Measurements from ENCODE around the gene TIMM44. TPM values are rescaled to one million over a fixed set of nuclear protein-coding genes. Genes with fewer than 3 reads are reported as not detected.

The TIMM44 gene
- total and polyA plus RNA-seq, 2 experiments from 2014 or later, result 52.0 to 92.4 TPM

DNA sequence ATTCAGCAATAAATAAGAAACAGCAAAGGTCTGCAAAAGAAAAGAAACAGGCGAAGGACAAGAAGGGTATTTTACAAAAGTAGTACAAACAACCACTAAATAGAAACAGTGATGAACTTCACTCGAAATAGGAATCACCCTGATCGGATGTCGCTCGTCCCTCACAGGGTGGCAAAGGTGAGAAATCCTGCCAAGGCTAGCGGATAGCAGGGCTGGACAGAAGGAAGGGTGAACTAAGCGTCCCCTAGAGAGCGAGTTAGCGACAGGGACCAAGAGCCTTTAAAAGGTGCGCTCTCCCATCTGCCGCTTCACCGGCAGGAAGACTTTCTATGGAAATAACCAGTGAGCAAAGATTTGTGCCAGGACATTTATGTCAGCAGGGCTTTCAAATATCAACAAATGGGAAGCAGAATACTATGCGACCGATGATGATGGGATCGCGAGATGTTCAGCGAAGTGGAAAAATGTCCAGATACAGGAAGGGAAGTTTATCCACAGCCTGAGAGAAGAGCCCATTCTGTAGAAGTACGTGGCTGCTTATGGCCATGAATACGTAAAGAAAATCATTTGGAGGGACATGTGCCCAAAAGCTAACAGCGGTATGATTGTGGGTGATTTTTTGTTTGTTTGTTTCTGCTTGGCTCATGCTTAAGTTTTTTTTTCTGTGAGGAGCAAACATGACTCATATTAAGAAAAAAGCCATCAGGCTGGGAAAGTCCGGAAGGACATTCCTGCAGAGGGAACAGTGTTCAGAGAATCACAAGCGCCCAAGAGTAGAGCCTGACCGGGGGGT lies 43.1 kb upstream of the TIMM44 start:
- no peak overlapping the region for H3K27ac ChIP-seq
- peak in 1 of 2 donors; percentile 49 for DNase-seq (ENCODE audit: low read depth in 1 of 2, low spot score in 1 of 2)
- H3K36me3 ChIP-seq, result peaks cover 52% of the 10 kb centered on the region
- no peaks in the 10 kb centered on the region for H3K27me3 ChIP-seq
- H3K4me1 ChIP-seq (ENCODE audit: low read depth), result peaks cover 3% of the 10 kb centered on the region
- H3K4me3 ChIP-seq, result no peak overlapping the region
- no peak for TF ChIP-seq CTCF (IDR thresholded peaks at IDR 0.05; ENCODE audit: low read depth, low read length)
- no peaks in the 10 kb centered on the region for H3K9me3 ChIP-seq (ENCODE audit: low read depth)

GRCh38 chr19:7985481-7985911 lies 42.0 kb upstream of the TIMM44 start:
- no peak overlapping the region for H3K4me3 ChIP-seq
- H3K27me3 ChIP-seq, result no peaks in the 10 kb centered on the region
- H3K36me3 ChIP-seq, result peaks cover 49% of the 10 kb centered on the region
- H3K9me3 ChIP-seq (ENCODE audit: low read depth), result no peaks in the 10 kb centered on the region
- DNase-seq (ENCODE audit: low read depth in 1 of 2, low spot score in 1 of 2), result no peak
- H3K4me1 ChIP-seq (ENCODE audit: low read depth), result peaks cover 3% of the 10 kb centered on the region
- TF ChIP-seq CTCF (IDR thresholded peaks at IDR 0.05; ENCODE audit: low read depth, low read length), result no peak
- no peak overlapping the region for H3K27ac ChIP-seq

DNA sequence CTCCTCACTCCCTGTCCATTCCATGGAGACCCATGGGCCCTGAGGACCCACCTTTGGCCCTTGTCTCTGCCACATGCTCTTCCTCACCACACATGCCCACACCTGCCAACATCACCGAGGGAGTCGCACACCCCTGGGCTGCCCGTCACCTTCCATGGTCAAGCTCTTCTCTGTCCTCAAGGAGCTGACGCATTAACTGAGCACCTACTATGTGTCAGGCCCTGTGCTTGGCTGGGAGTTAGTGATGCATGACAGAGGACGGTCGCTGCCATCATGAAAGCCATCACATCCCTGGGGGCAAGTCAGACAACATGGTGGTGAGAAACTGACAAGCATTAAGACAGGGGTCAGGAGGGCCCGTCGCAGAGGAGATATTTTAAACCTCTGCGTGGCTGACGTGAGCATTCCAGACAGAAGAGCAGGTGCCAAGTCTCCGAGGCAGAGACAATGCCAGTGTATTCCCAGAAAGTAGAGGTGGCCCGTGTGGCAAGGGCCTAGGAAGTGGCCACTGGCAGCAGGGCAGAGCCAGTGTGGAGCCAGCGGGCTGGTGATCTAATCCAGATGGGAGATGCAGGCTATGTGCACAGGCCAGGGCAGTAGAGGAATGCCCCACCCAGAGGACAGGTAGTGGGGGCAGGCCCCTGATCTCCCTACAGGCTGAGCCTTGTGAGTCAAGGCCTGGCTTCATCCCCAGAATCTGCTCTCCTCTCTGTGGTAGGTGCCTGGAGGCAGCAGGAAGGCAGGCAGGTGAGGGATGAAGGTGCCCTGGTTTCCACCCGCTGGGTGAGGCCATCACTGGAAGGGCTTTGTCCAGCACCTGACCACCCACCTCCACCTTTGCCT lies 40.8 kb upstream of the TIMM44 start:
- no peak for TF ChIP-seq CTCF (IDR thresholded peaks at IDR 0.05; ENCODE audit: low read depth, low read length)
- DNase-seq (ENCODE audit: low read depth in 1 of 2, low spot score in 1 of 2), result no peak
- Histone ChIP-seq H3K4me3 (no peak overlapping the region), H3K27me3 (no peaks in the 10 kb centered on the region), H3K4me1 (ENCODE audit: low read depth) (peaks cover 2% of the 10 kb centered on the region), H3K9me3 (ENCODE audit: low read depth) (no peaks in the 10 kb centered on the region), H3K27ac (no peak overlapping the region), H3K36me3 (peaks cover 50% of the 10 kb centered on the region)

DNA sequence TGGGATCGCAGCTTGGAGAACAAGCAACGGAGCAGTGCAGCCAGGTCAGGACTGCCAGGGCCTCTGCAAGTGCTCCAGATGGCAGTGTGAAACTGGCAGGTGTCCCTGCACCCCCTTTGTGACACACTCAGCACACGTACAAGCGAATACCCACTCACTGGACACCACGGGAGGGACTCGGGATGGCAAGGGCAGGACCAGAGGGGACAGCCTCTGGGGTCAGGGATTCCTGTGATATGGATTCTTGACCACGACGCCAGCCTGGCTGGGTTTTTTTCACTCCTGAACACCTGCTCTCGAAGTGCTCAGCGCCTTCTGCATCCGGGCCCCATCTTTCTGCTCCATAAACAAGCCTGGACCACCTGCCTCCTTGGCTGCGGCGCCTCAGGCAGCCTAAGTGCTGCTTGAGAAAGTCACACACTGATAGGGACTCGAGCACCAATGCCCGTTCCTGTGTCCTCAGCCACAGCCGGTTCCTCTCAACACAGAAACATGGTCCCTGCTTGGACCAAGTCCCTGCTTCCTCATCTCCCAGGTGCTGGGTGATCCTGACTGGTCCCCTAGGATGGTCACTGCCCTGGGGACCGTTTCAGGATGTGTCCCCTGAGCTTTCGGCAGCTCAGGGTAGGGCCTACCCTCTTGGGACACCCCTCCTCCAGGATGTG lies 40.0 kb upstream of the TIMM44 start:
- Histone ChIP-seq H3K9me3 (ENCODE audit: low read depth) (no peaks in the 10 kb centered on the region), H3K4me1 (ENCODE audit: low read depth) (no peaks in the 10 kb centered on the region), H3K36me3 (peaks cover 50% of the 10 kb centered on the region), H3K4me3 (no peak overlapping the region), H3K27ac (no peak overlapping the region), H3K27me3 (no peaks in the 10 kb centered on the region)
- DNase-seq (ENCODE audit: low read depth in 1 of 2, low spot score in 1 of 2), result no peak
- TF ChIP-seq CTCF (IDR thresholded peaks at IDR 0.05; ENCODE audit: low read depth, low read length), result no peak

GRCh38 chr19:7982651-7983099 lies 39.2 kb upstream of the TIMM44 start:
- Histone ChIP-seq H3K9me3 (ENCODE audit: low read depth) (no peaks in the 10 kb centered on the region), H3K27ac (no peak overlapping the region), H3K36me3 (peaks cover 49% of the 10 kb centered on the region), H3K4me1 (ENCODE audit: low read depth) (no peaks in the 10 kb centered on the region), H3K27me3 (no peaks in the 10 kb centered on the region), H3K4me3 (no peak overlapping the region)
- TF ChIP-seq CTCF (IDR thresholded peaks at IDR 0.05; ENCODE audit: low read depth, low read length), result no peak
- no peak for DNase-seq (ENCODE audit: low read depth in 1 of 2, low spot score in 1 of 2)

Data from cardiac muscle cell (in vitro differentiated cells and primary cell).